H1 (cell line): ENCODE measurements around the gene P2RY1. TPM values are rescaled to one million over a fixed set of nuclear protein-coding genes. Genes with fewer than 3 reads are reported as not detected.

Experiments used
- CTCF ChIA-PET: fragments of 300-600 bp; sonication (Branson Sonifier 250); formaldehyde crosslinking; loops from one replicate; lab custom pipeline; 2021; ENCODE audit not compliant: partially characterized antibody; lab: Charles Lee
- POLR2A ChIA-PET: fragments of 300-600 bp; sonication (Branson Sonifier 250); formaldehyde crosslinking; loops from one replicate; lab custom pipeline; 2021; ENCODE audit warnings: inconsistent platforms; ENCODE audit not compliant: partially characterized antibody; lab: Charles Lee
- DNase-seq, 2 experiments: peaks; one replicate each; pipeline versions ENCODE4 v3.0.0 to v3.0.0-alpha.2; 2010 to 2022; ENCODE audit warnings: low spot score in 2 of 2, low read depth in 1 of 2, mixed read lengths in 1 of 2
- FAIRE-seq: peaks from 2 replicates; lab custom pipeline; 2011; peaks lifted over from hg19 to GRCh38; lab: Jason Lieb, UNC
- H2AFZ ChIP-seq: 2 replicates; pipeline ENCODE4 v1.8.1; 2012; ENCODE audit warnings: low read length, inconsistent platforms
- H2AK5ac ChIP-seq: 2 replicates; pipeline ENCODE4 v1.6.1; 2013; ENCODE audit warnings: low read depth, low read length
- H2BK120ac ChIP-seq: replicated peaks from 2 replicates; pipeline ENCODE3; 2013; ENCODE audit warnings: low read depth, low read length, inconsistent platforms
- H2BK12ac ChIP-seq: 2 replicates; pipeline ENCODE4 v1.6.1; 2013; ENCODE audit warnings: low read depth, low read length
- H2BK15ac ChIP-seq: 2 replicates; pipeline ENCODE4 v1.6.1; 2013; ENCODE audit warnings: low read length
- H2BK20ac ChIP-seq: 2 replicates; pipeline ENCODE4 v1.6.1; 2013; ENCODE audit warnings: low read length
- H2BK5ac ChIP-seq: 2 replicates; pipeline ENCODE4 v1.6.1; 2013; ENCODE audit warnings: low read depth, low read length
- H3K14ac ChIP-seq: 2 replicates; pipeline ENCODE4 v1.6.1; 2013; ENCODE audit warnings: inconsistent platforms; ENCODE audit not compliant: insufficient read length
- H3K18ac ChIP-seq: 2 replicates; pipeline ENCODE4 v1.6.1; 2013; ENCODE audit warnings: low read length; ENCODE audit errors: extremely low read depth
- H3K23ac ChIP-seq: 2 replicates; pipeline ENCODE4 v1.6.1; 2013; ENCODE audit warnings: inconsistent platforms; ENCODE audit not compliant: insufficient read length
- H3K23me2 ChIP-seq: 2 replicates; pipeline ENCODE4 v1.6.1; 2013; ENCODE audit warnings: low read depth, low read length
- H3K27ac ChIP-seq: 2 replicates; pipeline ENCODE4 v1.6.1; 2011; ENCODE audit warnings: low read depth, low read length, inconsistent platforms
- H3K27me3 ChIP-seq, 4 experiments: replicated peaks in 1 of 4; 1 replicate in 1 of 4; 2 replicates in 3 of 4; pipeline versions ENCODE4 v1.6.1 to v1.8.1; 2011 to 2013; ENCODE audit warnings: low read length in 3 of 4, mild to moderate bottlenecking in 3 of 4, inconsistent platforms in 2 of 4, mixed read lengths in 2 of 4, moderate library complexity in 1 of 4; ENCODE audit not compliant: control insufficient read depth in 3 of 4, insufficient read depth in 3 of 4; ENCODE audit errors: extremely low read depth in 1 of 4
- H3K36me3 ChIP-seq, 4 experiments: 2 replicates each; pipeline versions ENCODE4 v1.6.1 to v1.8.1; 2011 to 2013; ENCODE audit warnings: mild to moderate bottlenecking in 4 of 4, low read length in 3 of 4, moderate library complexity in 2 of 4, control low read depth in 1 of 4, inconsistent platforms in 1 of 4; ENCODE audit not compliant: insufficient read depth in 4 of 4, control insufficient read depth in 2 of 4
- H3K4ac ChIP-seq: replicated peaks from 2 replicates; pipeline ENCODE3; 2013; ENCODE audit warnings: low read length, low read depth, mixed read lengths, inconsistent platforms; ENCODE audit not compliant: insufficient read length
- H3K4me1 ChIP-seq, 4 experiments: replicated peaks in 1 of 4; 1 replicate in 1 of 4; 2 replicates in 3 of 4; pipeline versions ENCODE4 v1.6.1 to v1.8.1; 2011 to 2013; ENCODE audit warnings: low read length in 3 of 4, inconsistent platforms in 2 of 4, mixed read lengths in 1 of 4; ENCODE audit not compliant: insufficient read depth in 4 of 4, control insufficient read depth in 3 of 4
- H3K4me2 ChIP-seq, 2 experiments: 2 replicates each; pipeline versions ENCODE4 v1.6.1 to v1.8.1; 2011 to 2013; ENCODE audit warnings: low read depth in 2 of 2, low read length in 2 of 2, control low read depth in 1 of 2, inconsistent platforms in 1 of 2, mild to moderate bottlenecking in 1 of 2; ENCODE audit not compliant: insufficient read depth in 1 of 2
- H3K4me3 ChIP-seq, 4 experiments: fragments of 200-600, 300-600 bp in 1 of 4; sonication (generic), shearing (Covaris generic), sonication (Bioruptor Twin) in 1 of 4; 2 replicates each; pipeline versions ENCODE4 v1.5.1 to v1.8.1; 2011 to 2016; ENCODE audit warnings: low read length in 4 of 4, low read depth in 3 of 4, control low read depth in 2 of 4, inconsistent platforms in 2 of 4, mild to moderate bottlenecking in 2 of 4, mixed read lengths in 1 of 4, moderate library complexity in 1 of 4; ENCODE audit not compliant: insufficient read depth in 2 of 4; ENCODE audit errors: extremely low read depth in 1 of 4
- H3K56ac ChIP-seq: replicated peaks from 2 replicates; pipeline ENCODE3; 2013; ENCODE audit warnings: low read depth, mild to moderate bottlenecking, mixed read lengths, low read length, inconsistent platforms; ENCODE audit not compliant: insufficient read length
- H3K79me1 ChIP-seq: 2 replicates; pipeline ENCODE4 v1.6.1; 2013; ENCODE audit warnings: low read depth, low read length, control low read depth
- H3K79me2 ChIP-seq, 2 experiments: 2 replicates each; pipeline versions ENCODE4 v1.6.1 to v1.8.1; 2012 to 2013; ENCODE audit warnings: low read length in 2 of 2, mild to moderate bottlenecking in 2 of 2, inconsistent platforms in 1 of 2; ENCODE audit not compliant: insufficient read depth in 2 of 2, control insufficient read depth in 1 of 2
- H3K9ac ChIP-seq, 4 experiments: replicated peaks in 1 of 4; 1 replicate in 1 of 4; 2 replicates in 3 of 4; pipeline versions ENCODE4 v1.6.1 to v1.8.1; 2011 to 2013; ENCODE audit warnings: low read depth in 3 of 4, low read length in 3 of 4, control low read depth in 2 of 4, mild to moderate bottlenecking in 2 of 4, moderate library complexity in 2 of 4, inconsistent platforms in 1 of 4; ENCODE audit errors: extremely low read depth in 1 of 4
- H3K9me3 ChIP-seq, 2 experiments: 2 replicates each; pipeline versions ENCODE4 v1.6.1 to v1.8.1; 2012 to 2013; ENCODE audit warnings: mild to moderate bottlenecking in 2 of 2, moderate library complexity in 2 of 2, control low read depth in 1 of 2, inconsistent platforms in 1 of 2, low read depth in 1 of 2, low read length in 1 of 2, mixed read lengths in 1 of 2; ENCODE audit not compliant: insufficient read depth in 2 of 2
- H4K20me1 ChIP-seq, 2 experiments: replicated peaks in 1 of 2; 2 replicates each; pipeline versions ENCODE3 to v1.8.1; 2011 to 2013; ENCODE audit warnings: inconsistent platforms in 2 of 2, low read length in 2 of 2, mild to moderate bottlenecking in 1 of 2; ENCODE audit not compliant: insufficient read depth in 2 of 2, control insufficient read depth in 1 of 2
- H4K5ac ChIP-seq: 2 replicates; pipeline ENCODE4 v1.6.1; 2013; ENCODE audit warnings: low read length, low read depth, mixed read lengths, inconsistent platforms; ENCODE audit not compliant: insufficient read length
- H4K8ac ChIP-seq: 2 replicates; pipeline ENCODE4 v1.8.0; 2013; ENCODE audit warnings: mild to moderate bottlenecking, moderate library complexity, low read length, inconsistent platforms; ENCODE audit not compliant: insufficient read depth; ENCODE audit errors: extremely low read depth
- H4K91ac ChIP-seq: replicated peaks from 2 replicates; pipeline ENCODE3; 2013; ENCODE audit warnings: low read length, mixed read lengths, inconsistent platforms; ENCODE audit not compliant: insufficient read length
- CBX5 ChIP-seq: fragments of 300-800, 300-1000 bp; sonication (generic); IDR thresholded peaks from 2 replicates; pipeline ENCODE4 v1.7.1; 2016; ENCODE audit warnings: antibody characterized with exemption, low read length, low read depth
- CREB1 ChIP-seq: IDR thresholded peaks from 2 replicates; pipeline ENCODE4 v1.6.1; 2012; ENCODE audit warnings: inconsistent platforms
- EGR1 ChIP-seq: IDR thresholded peaks from 2 replicates; pipeline ENCODE4 v1.6.1; 2011; ENCODE audit warnings: low read depth, low read length, borderline replicate concordance
- GTF2F1 ChIP-seq: IDR thresholded peaks from 2 replicates; pipeline ENCODE4 v1.6.1; 2012; ENCODE audit warnings: low read depth, low read length, improper control_type of control experiment, borderline replicate concordance
- NRF1 ChIP-seq: IDR thresholded peaks from 2 replicates; pipeline ENCODE4 v1.6.1; 2011; ENCODE audit warnings: mild to moderate bottlenecking, low read depth, low read length, improper control_type of control experiment
- RXRA ChIP-seq: IDR thresholded peaks from 2 replicates; pipeline ENCODE4 v1.6.1; 2011; ENCODE audit warnings: low read depth, mild to moderate bottlenecking, low read length, moderate library complexity; ENCODE audit not compliant: insufficient read depth
- SP4 ChIP-seq: IDR thresholded peaks from 2 replicates; pipeline ENCODE4 v1.6.1; 2012; ENCODE audit warnings: low read length, inconsistent platforms
- SRF ChIP-seq: IDR thresholded peaks from 2 replicates; pipeline ENCODE4 v1.6.1; 2011; ENCODE audit warnings: mild to moderate bottlenecking, low read depth, low read length, moderate library complexity
- TEAD4 ChIP-seq: IDR thresholded peaks from 2 replicates; pipeline ENCODE4 v1.6.1; 2012; ENCODE audit warnings: low read depth, low read length, inconsistent platforms, mixed read lengths
- YY1 ChIP-seq: IDR thresholded peaks from 2 replicates; pipeline ENCODE4 v1.6.1; 2011; ENCODE audit warnings: low read depth, mild to moderate bottlenecking, low read length
- ZNF274 ChIP-seq: IDR thresholded peaks from 2 replicates; pipeline ENCODE4 v1.7.0; 2012; ENCODE audit warnings: low read length, borderline replicate concordance; ENCODE audit errors: extremely low read depth
- polyA plus RNA-seq, 7 experiments: library from polyadenylated mRNA; depleted of rRNA in 3 of 7; stranded (reverse) in 5 of 7; unstranded in 2 of 7; fragments of >200 nt in 5 of 7; fragments of 200-250 nt in 2 of 7; gene quantifications; 1 replicate in 5 of 7; 2 replicates in 1 of 7; 4 replicates in 1 of 7; pipeline versions ENCODE4 v1.2.1 to v1.2.3, GENCODE V29; 2011 to 2013; ENCODE audit warnings: missing spikeins in 2 of 7, mixed read lengths in 2 of 7
- total RNA-seq: library from RNA; stranded (reverse); fragmentation: NEBNext Ultra II Directional; extraction: Animal tissue kit (Norgen Biotek cat#: 25700); gene quantifications from 2 replicates; pipeline ENCODE4 v1.2.1, GENCODE V29; 2021

Gene P2RY1
- total and polyA plus RNA-seq, 2 of the 8 experiments (the other 6 are each of a cell fraction or from before 2014, with no cell fraction given), result 6.5 to 28.3 TPM

DNA sequence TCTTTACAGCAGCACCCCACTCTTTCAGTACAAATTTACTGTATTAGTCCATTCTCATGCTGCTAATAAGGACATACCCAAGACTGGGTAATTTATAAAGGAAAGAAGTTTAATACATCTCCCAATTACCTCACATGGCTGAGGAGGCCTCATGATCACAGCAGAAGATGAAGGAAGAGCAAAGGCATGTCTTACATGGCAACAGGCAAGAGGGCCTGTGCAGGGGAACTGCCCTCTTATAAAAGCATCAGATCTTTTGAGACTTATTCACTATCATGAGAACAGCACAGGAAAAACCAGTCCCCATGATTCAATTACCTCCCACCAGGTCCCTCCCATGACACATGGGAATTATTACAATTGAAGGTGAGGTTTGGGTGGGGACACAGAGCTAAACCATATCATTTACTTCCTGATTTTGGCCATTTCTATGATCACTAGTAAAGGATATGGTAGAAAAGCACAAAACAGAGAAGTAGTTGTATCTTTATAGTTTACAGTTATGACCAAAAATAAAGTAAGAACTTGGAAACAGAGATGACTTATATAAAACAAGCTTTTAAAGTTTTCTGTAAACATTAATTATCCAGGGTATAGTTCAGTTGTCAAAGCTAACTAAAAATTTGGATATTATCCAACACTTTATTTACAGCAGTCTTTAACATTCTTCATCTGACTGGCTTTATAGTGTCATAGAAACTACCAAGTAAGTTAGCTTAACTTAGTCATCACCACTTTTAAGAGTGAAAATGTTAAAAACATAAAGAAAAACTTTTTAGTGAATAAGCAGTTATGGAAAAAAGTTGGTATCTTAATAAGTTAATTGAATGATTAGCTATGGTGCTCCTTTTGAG lies 40.2 kb downstream of the P2RY1 start:
- no peak for TF ChIP-seq RXRA
- no peak for TF ChIP-seq TEAD4
- no peak for TF ChIP-seq YY1
- TF ChIP-seq CREB1, result no peak
- no peak for TF ChIP-seq GTF2F1
- no peak for TF ChIP-seq EGR1
- no peak for TF ChIP-seq NRF1
- TF ChIP-seq SP4, result no peak
- TF ChIP-seq CBX5, result no peak
- no peak for TF ChIP-seq SRF
- TF ChIP-seq ZNF274, result no peak
- Histone ChIP-seq H3K79me1 (no peaks in the 10 kb centered on the region), H4K20me1 (no peaks in the 10 kb centered on the region), H3K23me2 (no peaks in the 10 kb centered on the region), H2BK20ac (no peak overlapping the region), H3K14ac (no peak overlapping the region), H3K56ac (no peak overlapping the region), H4K8ac (no peak overlapping the region), H3K27ac (no peak overlapping the region), H3K27me3 (no peaks in the 10 kb centered on the region), H4K5ac (no peak overlapping the region), H2AK5ac (no peak overlapping the region), H3K23ac (no peak overlapping the region), H2AFZ (no peak overlapping the region), H2BK15ac (no peak overlapping the region), H3K79me2 (no peaks in the 10 kb centered on the region), H3K9ac (no peak overlapping the region), H3K4me2 (no peak overlapping the region), H3K4me3 (no peak overlapping the region), H3K18ac (no peak overlapping the region), H4K91ac (no peak overlapping the region), H2BK5ac (no peak overlapping the region), H3K9me3 (peaks cover 0 to 3% of the 10 kb centered on the region in 2 experiments; a peak in 1 of 4 replicates), H3K4ac (no peak overlapping the region), H3K4me1 (no peaks in the 10 kb centered on the region), H3K36me3 (no peaks in the 10 kb centered on the region), H2BK12ac (no peak overlapping the region), H2BK120ac (no peak overlapping the region)
- ChIA-PET CTCF (interaction anchor here (0.6 kb wide), 1 partner anchor 324 kb away, joined by 3 read pairs; no protein-coding TSS in a partner anchor), POLR2A (no interaction called here)
- no peak for FAIRE-seq
- no peak for DNase-seq
